Measurements from ENCODE around the gene MTMR3.

Gene MTMR3

DNA sequence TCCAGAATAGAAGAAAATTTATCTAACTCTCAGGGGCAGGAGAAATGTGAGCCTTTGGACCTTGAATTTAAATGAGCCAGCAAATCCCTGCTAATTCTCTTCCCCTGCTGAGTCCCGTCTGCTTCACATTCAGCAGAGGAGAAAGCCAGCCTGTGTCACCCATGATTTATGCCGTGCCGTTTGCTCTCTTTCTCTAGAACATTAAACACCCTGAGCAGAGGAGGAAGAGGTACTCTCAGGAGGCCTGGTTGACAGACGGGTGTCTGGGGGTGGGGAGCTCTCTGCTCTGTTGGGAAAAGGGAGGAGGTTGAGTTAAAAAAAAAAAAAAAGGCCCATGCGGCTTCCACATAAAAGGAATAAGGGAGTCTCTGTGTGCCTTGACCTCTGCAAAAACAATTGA is 11.3 kb upstream of the MTMR3 start:
- DNase-seq = no peak

DNA sequence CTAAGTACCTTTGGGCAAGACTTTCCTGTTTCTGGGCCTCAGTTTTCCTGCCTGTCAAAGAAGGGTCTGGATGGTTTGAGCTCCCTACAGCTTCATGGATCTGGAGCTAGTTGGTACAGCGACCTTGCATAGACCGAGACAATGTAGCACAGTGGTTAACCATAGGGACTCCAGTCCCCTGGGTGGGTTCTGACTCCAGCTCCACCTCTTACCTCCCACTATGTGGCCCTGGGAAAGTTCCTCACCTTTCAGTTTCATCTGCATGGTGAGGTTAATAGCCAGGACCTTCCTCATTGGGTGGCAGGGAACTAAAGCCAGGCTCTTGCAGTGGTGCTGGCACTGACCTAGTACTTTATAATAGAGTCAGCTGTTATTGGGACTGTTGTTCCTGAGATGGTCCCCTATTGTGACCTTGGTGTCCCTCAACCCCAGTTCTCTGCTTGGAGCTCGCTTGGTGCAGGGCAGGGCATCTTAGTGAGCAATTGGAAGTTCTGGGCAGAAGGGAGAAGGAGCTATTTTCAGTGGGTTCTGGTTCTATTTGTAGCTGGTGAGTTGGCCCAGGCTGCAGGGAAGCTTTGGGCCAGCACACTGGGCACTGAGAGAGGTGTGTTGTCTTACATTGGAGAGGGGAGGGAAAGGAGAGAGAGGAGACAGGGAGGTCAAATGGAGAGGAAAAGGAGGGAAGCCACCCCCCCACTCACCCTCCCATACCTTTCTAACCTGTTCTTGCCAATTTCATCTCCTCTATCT is 10.7 kb upstream of the MTMR3 start:
- no peak for DNase-seq

DNA sequence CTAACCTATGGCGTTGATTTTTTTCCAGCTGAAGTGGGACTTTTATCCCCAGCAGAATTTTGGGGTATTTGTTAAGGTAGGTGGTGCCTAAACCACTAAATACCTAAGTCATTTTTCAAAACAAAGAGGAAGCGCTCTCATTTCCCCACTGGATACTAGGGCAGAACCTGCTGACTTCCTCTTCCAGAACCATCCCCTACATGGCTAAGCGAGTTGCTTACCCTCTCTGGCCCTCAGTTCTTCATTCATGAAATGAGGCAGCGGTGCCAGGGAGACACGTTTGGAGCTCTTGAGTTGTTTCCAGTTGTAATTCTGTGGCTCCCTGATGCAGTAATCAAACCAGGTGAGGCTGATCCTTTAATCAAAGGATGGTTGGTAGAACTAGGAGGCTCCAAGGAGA is 10.0 kb upstream of the MTMR3 start:
- DNase-seq = no peak

DNA sequence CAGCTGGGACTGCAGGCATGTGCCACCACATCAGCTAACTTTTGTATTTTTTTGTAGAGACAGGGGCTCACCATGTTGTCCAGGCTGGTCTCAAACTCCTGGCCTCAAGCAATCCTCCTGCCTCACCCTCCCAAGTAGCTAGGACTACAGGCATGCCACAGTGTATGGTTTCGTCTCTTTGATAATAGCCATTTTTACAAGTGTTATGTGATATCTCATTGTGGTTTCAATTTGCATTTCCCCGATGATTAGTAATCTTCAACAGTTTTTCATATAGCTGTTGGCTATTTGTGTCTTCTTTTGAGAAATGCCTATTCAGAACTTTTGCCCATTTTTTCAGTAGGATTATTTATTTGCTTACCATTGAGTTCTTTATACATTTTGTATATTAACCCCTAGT is 9.0 kb upstream of the MTMR3 start:
- no peak for DNase-seq

DNA sequence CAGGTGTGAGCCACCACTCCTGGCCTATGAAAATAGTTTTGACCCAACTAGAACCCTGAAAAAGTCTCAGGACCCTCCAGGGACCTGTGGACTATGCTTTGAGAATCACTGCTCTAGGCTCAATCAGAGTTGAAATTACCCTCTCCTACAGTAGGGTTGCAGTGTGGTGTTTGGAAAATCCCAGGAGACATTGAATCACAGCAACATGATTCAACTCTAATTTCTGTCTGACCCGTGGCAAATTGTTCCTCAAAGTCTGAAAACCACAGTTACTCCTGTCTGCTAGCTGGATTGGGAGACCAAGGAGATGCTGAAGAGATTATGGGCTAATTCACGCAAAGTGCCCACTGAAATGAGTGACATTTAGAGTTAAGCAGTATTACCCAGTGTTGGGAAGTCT is 5.4 kb upstream of the MTMR3 start:
- DNase-seq = no peak

DNA sequence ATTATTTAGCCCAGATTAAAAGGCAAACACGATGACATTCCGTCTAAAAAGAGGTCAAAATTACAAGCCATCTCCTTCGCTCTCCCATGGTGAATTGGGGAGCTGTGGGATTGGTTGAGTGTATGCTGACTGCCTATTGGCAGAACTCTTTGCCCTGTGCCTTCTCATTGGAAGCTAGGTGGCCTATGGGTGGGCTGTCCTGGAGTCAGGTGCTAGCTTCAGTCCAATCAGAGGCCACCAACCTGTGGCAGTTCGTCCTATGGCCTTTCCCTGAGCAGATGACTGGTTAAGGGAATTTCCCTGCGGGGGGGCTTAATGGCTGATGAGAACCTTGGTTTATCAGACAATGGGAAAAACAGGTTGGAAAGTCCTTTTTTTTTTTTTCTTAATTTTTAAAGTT is 3.2 kb upstream of the MTMR3 start:
- DNase-seq = no peak

DNA sequence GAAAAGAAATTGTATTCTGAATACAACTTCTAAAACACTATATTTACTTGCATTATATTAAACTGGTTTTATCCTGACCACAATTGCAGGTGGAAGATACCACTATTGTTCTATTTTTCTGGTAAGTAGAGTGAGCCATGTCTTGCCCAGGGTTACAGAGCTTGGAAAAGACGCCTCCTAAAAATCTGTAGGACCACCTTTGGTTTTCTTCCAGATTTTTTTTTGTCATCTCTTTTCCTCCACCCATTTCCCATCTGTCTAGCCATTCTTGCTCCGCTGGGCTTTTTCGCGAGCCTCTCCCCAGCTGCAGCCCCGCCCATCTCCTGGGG is 294 bp upstream of the MTMR3 start:
- no peak for DNase-seq

DNA sequence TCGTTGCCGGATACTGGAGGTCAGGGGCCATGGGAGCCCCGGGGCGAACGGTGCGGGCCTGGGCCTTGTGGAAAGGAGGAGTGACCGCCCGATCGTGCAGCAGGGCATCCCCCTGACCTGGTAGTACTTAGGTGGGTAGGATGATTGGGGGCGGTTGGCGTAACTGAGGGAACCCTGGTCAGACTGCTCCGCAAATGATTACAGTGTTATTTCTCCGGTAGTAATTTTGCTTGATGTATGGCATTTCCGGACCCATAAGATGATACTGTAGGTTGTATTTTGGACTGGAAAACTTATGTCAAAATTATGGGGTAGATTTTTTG is 762 bp downstream of the MTMR3 start:
- no peak for DNase-seq

DNA sequence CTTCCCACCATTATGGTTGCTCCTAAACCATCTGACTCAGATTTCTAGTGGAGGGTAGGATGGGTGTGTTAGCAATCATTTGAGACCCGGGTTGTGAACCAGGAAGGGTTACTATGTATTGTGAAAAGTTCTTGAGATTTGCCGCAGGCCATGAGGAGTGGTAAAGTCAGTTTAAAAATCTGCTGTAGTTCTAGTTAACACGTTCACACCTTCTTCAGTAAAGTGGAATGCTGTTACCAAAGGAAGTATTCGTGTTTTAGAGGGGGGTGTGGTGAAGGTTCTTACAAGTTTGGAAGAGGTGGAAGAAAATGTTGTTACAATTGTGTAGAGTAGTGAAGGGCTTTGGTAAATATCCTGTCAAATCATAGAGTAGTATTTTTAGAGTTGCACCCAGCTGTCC is 2.6 kb downstream of the MTMR3 start:
- DNase-seq = no peak

DNA sequence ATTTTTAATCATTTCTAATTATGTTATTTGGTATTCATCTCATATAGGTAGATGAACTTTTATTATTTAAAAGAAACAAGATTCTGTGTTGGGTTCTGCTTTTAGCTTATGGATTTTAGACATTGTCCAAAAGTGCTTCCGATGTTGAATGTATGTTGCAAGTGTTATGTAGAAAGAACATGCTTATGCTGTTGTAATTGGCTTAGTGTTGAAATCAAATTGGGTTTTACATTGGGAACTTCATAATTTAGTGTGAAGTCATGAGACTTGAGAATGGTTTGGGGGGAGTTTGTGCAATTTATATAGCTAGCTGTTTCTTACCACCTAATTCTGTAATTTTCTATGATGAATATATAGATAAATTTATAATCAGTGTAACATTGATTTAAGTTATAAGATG is 3.6 kb downstream of the MTMR3 start:
- no peak for DNase-seq

DNA sequence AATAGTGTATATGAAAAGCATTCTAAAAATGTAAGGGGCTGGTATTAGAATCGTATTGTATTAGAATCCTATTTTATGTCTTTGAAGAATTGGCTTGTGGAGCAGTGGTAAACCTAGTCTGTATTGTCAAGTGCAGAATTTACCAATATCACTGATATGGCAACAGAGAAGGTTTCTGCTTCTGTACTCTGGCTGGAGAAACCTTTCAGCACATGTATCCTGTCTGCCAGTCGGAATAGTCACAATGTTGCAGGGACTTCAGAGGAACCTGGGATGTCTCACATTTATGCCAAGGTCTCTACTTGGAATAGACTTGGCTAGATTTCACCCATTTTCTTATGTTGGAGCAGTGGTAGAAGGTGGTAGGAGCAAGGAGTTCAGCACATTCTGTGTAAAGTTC is 4.4 kb downstream of the MTMR3 start:
- DNase-seq = no peak

DNA sequence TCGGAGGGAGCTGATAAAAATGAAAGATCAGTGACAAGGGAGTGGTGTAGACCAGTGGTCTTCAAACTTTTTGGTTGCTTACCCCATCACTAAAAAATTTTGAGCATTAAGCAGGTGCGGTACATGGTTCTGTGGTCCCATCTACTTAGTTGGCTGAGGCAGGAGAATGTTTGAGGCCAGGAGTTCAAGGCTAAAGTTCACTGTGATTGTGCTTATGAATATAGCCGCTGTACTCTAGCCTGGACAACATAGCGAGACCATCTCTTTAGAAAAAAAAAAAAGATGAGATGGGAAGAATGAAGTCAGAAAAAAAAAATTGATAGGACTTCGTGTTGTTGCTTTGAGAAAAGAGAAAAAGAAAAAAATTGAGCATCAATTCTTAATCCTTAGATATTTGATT is 7.8 kb downstream of the MTMR3 start:
- no peak for DNase-seq

DNA sequence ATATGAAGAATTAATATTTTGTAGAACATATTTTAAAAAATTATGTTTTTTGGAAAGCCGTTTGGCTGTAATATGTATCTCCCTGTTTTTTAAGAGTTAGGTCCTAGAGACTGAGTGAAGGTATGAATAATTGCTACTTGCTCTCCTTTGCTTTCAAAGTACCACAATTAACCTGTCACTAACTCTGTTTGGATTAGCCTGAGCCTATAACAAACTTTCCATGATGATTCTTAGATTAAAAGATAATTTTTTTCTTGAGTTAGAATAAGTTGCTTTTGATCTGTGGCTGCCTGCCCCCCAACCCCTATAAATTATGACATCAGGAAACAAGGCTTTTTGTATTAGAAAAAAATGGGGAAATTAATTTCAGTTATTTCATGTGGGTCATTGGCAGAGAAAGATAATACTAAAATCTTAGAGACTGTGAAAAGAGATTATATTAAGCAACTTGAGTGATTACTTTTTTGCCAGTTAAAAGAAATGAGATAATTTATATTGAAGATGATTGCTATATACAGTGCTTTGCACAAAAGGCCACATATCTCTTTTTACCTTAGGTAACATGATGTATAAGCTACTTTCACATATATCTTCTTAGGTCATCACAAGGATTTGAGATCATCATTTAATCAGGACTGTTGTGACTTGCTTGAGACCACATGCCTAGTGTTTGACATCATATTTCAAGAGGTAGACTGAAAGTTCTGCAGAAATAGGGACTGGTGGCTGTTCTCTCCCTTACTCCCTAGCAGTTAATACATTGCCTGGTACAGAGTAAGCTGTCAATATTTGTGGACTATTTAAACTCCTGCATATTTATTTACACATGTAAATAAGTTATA is 9.6 kb downstream of the MTMR3 start:
- DNase-seq = no peak

DNA sequence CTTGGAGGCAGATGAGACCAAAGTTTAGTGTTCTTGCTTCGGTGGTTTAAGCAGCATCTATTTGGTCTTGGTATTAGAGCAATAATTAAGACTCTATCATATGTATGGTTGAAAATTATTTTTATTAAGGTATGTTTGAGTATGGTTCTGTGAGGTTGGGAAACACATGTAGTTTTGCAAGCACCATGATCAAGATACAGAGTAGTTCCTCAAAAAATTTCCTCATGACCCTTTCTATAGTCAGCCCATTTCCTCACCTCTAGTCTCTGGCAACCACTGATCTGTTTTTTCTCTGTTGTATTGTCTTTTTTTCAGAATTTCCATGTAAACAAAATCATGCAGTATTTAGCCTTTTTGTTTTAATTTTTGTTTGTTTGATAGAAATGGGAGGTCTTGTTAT is 18.4 kb downstream of the MTMR3 start:
- no peak for DNase-seq

DNA sequence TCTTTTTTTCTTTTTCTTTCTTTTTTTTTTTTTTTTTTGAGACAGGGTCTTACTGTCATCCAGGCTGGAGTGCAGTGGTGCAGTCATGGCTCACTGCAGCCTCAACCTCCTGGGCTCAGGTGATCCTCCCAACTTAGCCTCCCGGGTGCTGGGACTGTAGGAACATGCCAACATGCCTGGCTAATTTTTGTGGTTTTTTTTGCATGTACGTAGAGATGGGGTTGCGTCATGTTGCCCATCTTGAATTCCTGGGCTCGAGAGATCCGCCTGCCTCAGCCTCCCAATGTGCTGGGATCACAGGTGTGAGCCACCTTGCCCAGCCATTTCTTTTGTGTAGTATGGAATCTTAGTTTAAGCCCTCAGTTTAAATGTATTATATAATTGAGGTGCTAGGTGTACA is 20.4 kb downstream of the MTMR3 start:
- DNase-seq = no peak

DNA sequence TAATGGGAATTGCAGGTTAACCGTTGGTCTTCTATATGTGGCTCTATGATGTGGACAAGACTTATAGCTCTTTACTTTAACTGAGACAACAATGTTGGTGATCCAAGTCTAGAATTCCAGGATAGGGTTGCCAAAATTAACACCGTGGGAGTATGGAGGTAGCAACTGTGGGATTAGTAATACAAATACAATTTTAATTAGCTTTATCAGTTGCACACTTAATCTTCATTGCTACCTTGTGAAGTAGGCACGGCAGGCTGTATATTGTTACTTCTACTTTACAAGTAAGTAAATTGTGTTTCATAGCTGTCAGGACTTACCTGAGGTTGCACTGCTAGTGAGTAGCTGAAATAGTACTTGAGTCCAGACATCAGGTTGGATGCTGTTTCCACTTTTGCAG is 21.0 kb downstream of the MTMR3 start:
- no peak for DNase-seq

DNA sequence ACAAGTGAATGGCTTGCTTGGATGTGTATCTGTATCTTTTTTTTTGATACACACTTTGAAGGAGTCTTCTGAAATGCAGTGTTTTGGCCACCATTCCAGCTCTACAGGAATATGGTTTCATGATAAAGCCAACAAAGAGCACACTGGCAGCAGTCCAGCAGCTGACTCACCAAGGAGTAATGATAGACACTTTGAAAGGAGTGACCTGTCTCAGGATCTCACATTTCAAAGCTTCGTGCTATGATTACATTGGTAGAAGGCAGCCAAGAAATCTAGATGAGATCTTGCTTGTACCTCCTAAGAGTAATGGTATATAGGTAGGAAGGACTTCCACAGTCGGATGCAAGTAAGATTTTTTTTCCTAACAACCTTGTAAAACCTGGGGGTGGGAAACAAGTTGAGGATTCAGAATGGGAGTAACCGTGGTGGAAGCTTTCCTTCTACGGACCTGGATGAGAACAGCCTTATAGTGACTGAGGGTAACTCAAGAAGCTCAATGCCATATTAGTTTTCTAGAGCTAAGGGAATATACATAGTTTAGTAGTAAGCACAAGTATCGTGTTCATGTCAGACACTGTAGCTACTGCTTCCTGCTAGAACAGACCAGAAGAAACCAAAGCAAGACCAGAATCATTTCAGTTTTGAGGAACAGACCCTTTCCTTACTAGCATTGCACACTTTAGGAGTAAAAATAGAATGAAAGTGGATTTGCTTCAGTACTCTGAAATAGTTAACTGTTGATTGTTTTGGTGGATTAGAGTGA is 25.0 kb downstream of the MTMR3 start:
- DNase-seq = peak; percentile 60

DNA sequence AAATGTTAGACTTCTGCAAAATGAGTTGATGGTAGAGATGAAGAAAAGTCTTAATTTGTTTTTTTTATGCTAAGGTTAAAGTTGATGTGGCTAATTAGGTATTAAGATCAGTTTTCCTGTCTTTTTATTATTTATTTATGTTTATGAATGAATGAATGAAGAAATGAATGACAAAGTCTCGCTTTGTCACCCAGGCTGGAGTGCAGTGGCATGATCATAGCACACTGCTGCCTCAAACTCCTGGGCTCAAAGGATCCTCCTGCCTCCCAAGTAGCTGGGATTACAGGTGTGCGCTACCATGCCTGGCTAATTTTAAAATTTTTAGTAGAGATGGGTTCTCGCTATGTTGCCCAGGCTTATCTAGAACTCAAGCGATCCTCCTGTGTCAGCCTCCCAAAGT is 29.2 kb downstream of the MTMR3 start:
- no peak for DNase-seq

DNA sequence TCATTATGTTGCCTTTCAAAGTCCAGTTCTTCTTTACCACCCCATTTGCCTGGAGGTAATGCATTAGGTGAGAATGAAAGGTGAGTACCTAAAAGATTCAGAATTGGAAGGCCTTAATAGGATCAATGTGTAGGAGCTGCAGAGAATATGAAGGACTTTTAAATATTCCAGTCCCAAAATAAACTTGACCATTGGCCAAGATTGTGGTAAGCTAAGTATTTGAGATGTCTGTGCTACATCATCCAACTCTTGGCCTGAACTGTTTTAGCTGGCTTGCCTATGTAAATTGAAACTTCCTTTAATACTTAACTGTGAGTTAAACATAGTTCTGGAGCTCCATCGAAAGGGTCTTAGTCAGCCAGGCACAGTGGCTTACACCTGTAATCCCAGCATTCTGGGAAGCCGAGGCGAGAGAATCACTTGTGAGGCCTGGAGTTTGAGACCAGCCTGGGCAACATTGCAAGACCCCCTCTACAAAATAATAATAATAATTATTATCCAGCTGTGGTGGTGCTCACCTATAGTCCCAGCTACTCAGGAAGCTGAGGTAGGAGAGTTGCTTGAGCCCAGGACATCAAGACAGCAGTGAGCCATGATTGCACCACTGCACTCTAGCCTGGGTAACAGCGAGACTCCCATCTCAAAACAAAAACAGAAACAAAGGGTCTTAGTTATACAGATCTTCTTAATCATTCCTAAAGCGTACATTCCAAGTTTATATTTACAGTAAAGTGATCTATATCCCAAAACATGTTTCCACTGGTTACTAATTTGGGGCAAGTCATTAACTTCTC is 29.8 kb downstream of the MTMR3 start:
- no peak for DNase-seq

DNA sequence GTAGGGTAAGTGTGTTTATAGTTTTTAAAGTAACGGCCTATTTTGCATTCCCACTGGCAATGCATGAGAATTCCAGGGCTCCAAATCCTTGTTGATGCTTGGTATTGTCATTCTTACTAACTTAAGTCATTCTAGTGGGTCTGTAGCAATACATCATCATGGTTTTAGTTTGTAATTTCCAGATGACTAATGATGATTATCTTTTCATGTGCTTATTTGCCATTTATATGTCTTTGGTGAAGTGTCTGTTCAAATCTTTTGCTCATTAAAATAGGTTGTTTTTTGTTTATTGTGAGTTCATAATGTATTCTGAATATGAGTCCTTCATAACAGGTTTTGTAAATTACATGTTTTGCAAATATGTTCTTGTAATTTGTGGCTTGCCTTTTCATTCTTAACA is 31.2 kb downstream of the MTMR3 start:
- DNase-seq = no peak

DNA sequence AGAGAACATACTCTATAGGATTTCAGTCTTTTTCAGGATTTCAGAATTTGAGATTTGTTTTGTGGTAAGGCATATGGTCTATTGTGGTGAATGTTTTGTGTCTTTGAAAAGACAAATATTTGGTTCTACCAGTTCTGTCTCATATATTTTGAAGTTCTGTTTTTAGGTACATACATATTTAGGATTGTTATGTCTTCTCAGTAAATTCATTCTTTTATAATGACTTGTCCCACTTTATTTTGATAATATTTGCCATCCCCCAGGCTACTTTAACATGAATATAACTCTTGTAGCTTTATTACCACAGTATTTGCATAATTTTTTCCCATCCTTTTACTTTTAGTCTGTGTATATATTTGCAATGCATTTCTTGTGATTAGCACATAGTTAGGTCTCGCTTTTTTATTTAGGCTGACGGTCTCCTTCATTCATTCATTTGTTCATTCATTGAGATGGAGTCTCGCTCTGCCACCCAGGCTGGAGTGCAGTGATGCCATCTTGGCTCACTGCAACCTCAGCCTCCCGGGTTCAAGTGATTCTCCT is 32.1 kb downstream of the MTMR3 start:
- DNase-seq = no peak

DNA sequence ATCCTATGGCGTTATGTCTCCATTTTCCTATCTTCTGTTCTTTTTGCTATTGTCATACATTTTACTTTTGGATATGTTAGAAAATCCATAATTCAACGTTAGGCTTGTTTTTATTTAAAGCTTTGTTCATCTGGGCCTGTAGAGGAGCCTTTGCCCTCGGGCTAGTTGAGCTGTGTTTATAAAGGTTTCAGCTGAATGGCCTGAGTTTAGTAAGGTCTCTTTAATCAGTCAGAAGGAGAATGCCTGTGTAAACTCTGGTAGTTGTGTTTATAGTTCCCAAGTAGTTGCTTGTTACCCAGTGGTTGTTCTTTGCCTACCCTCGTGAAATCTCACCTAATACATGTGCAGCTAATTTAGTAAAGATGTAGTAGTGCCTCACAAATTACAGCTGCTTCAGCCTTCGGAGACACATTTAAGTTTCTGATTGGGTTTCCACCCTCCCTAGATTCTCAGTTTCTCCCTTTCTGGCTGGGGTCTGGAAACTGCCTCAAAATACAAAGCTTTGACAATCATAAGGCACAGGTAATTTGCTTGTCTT is 33.1 kb downstream of the MTMR3 start:
- DNase-seq = no peak
